Prostate gland (tissue), 2 donors: Measurements from ENCODE around the gene GPSM1. TPM values are rescaled to one million over a fixed set of nuclear protein-coding genes. Genes with fewer than 3 reads are reported as not detected.

Experiments
- DNase-seq: peaks from one replicate; pipeline ENCODE4 v3.0.0-alpha.2; 2019; ENCODE audit warnings: low spot score
- H3K27ac ChIP-seq, 2 donors: fragments of 200-600 bp; sonication (generic); 2 replicates each; pipeline ENCODE4 v1.5.1; 2017 to 2019
- H3K27me3 ChIP-seq: fragments of 200-600 bp; sonication (generic); replicated peaks from 2 replicates; pipeline ENCODE4 v1.5.1; 2019; ENCODE audit not compliant: insufficient read depth
- H3K36me3 ChIP-seq, 2 donors: fragments of 200-600 bp; sonication (generic); 1 replicate in 1 of 2; 2 replicates in 1 of 2; pipeline versions ENCODE4 v1.5.1 to v1.8.1; 2017 to 2019
- H3K4me1 ChIP-seq: fragments of 200-600 bp; sonication (generic); replicated peaks from 2 replicates; pipeline ENCODE4 v1.5.1; 2019
- H3K4me3 ChIP-seq, 2 donors: fragments of 200-600 bp; sonication (generic); 2 replicates each; pipeline ENCODE4 v1.5.1; 2017 to 2019
- H3K9me3 ChIP-seq: fragments of 200-600 bp; sonication (generic); 2 replicates; pipeline ENCODE4 v1.5.1; 2017
- CTCF ChIP-seq, 4 experiments: fragments of 200-600 bp in 2 of 4; fragments of 450-650 bp in 2 of 4; sonication (generic) in 2 of 4; IDR thresholded peaks; 1 replicate in 3 of 4; 2 replicates in 1 of 4; pipeline ENCODE4 v1.5.1; 2016 to 2019; ENCODE audit warnings: antibody characterized with exemption in 4 of 4, mild to moderate bottlenecking in 2 of 4, moderate library complexity in 2 of 4
- POLR2A ChIP-seq: fragments of 450-650 bp; IDR thresholded peaks from one replicate; pipeline ENCODE4 v1.6.1; 2016; ENCODE audit warnings: antibody characterized with exemption, mild to moderate bottlenecking
- POLR2AphosphoS5 ChIP-seq: sonication (generic); formaldehyde crosslinking; IDR thresholded peaks from one replicate; pipeline ENCODE4 v1.6.1; 2017; ENCODE audit warnings: antibody characterized with exemption
- WGBS: methylation state at CpG from one replicate; pipeline ENCODE4 v1.1.5; 2018; 5-methylcytosine and 5-hydroxymethylcytosine counted together
- intact Hi-C: fragments of 100-400 bp; cut with DNase I; formaldehyde crosslinking; loops from one replicate; pipeline ENCODE4 v1.14.2; 2022
- total RNA-seq, 2 donors: library from RNA; depleted of rRNA; stranded (reverse); fragments of >200 nt; gene quantifications; one replicate each; pipeline ENCODE4 v1.1.0, GENCODE V29; 2016

GPSM1 gene
- total RNA-seq, 2 donors from 2014 or later: 11.3 to 89.2 TPM

GRCh38 chr9:136352682-136353081, 25.3 kb downstream of the GPSM1 start:
- no peak for DNase-seq

GRCh38 chr9:136353088-136353487, 25.7 kb downstream of the GPSM1 start:
- DNase-seq: no peak
- no peaks in the 10 kb centered on the region for H3K27me3 ChIP-seq
- H3K4me3 ChIP-seq: no peak overlapping the region
- no peaks in the 10 kb centered on the region for H3K9me3 ChIP-seq
- H3K27ac ChIP-seq: no peak overlapping the region
- intact Hi-C loops: no loop called here
- TF ChIP-seq POLR2A (no peak), POLR2AphosphoS5 (no peak), CTCF (IDR thresholded peaks at IDR 0.05) (no peak)
- WGBS: 84% methylated on average over 11 of the region's 11 CpGs
- H3K36me3 ChIP-seq: no peaks in the 10 kb centered on the region
- no peaks in the 10 kb centered on the region for H3K4me1 ChIP-seq

More at GRCh38 chr9:136352682-136353081, 25.3 kb downstream of the GPSM1 start:
- Histone ChIP-seq H3K4me3 (no peak overlapping the region), H3K9me3 (no peaks in the 10 kb centered on the region), H3K27me3 (no peaks in the 10 kb centered on the region), H3K27ac (no peak overlapping the region), H3K4me1 (no peaks in the 10 kb centered on the region), H3K36me3 (no peaks in the 10 kb centered on the region)
- intact Hi-C loops: no loop called here
- TF ChIP-seq CTCF (IDR thresholded peaks at IDR 0.05) (no peak), POLR2A (no peak), POLR2AphosphoS5 (no peak)
- 58% methylated on average over 13 of the region's 16 CpGs for WGBS

- H3K36me3 ChIP-seq: no peaks in the 10 kb centered on the region
- DNase-seq: no peak
- no peak overlapping the region for H3K27ac ChIP-seq
- no peaks in the 10 kb centered on the region for H3K9me3 ChIP-seq
- no peak for TF ChIP-seq CTCF (IDR thresholded peaks at IDR 0.05)
- TF ChIP-seq POLR2AphosphoS5: no peak
- TF ChIP-seq POLR2A: no peak
- H3K27me3 ChIP-seq: no peaks in the 10 kb centered on the region
- no peaks in the 10 kb centered on the region for H3K4me1 ChIP-seq
- H3K4me3 ChIP-seq: no peak overlapping the region
- intact Hi-C loops: no loop called here
- 46% methylated on average over 10 of the region's 13 CpGs for WGBS
Measured at GRCh38 chr9:136353757-136354488, 26.6 kb downstream of the GPSM1 start.

GRCh38 chr9:136354592-136355085, 27.3 kb downstream of the GPSM1 start:
- no peak for DNase-seq
- WGBS: 53% methylated on average over 6 of the region's 17 CpGs
- Histone ChIP-seq H3K27me3 (no peaks in the 10 kb centered on the region), H3K27ac (no peak overlapping the region), H3K4me1 (no peaks in the 10 kb centered on the region), H3K36me3 (no peaks in the 10 kb centered on the region), H3K9me3 (no peaks in the 10 kb centered on the region), H3K4me3 (no peak overlapping the region)
- no peak for TF ChIP-seq POLR2AphosphoS5
- no peak for TF ChIP-seq CTCF (IDR thresholded peaks at IDR 0.05)
- TF ChIP-seq POLR2A: no peak
- intact Hi-C loops: no loop called here
